ENCODE measurements around the gene HSH2D.
A peak's percentile ranks its signal among the peaks of the same experiment; 100 is the strongest.

The HSH2D gene

DNA sequence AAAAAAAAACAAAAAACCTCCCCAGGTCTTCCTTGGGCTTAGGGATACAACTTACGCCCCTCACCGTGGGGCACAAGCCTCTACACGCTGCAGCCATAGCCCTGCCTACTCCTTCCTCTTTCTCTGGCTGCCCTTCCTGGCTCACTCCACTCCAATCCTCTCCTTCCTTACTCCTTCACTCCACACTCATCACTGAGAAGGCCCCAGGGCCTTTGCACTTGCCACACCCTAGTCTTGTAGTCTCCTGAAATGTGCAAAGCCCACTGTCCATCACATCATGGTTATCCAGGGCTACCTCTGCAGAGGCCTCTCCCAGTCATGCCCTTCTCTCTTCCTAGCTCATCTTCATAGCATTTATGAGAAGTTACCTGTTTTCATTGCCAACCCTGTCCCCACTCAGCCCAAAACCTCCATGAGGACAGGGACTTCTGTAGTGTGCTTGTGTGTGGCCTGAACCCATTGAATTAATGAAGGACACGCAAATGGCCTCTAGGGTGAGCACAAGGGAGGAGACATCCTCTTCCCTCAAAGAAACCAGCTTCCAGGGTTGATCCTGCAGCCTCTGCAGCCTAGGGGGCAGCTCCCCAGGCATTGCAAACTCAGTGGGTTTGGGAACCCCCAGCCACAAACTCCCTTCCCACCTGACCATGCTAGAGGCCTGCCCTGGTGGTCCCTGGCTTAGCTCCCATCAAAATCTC is 7.9 kb upstream of the HSH2D start:
- no peaks in the 10 kb centered on the region for H3K27me3 ChIP-seq (ENCODE audit: insufficient read depth, poor library complexity, severe bottlenecking)
- DNase-seq (ENCODE audit: low spot score), result no peak
- H3K4me3 ChIP-seq (ENCODE audit: severe bottlenecking), result no peak overlapping the region
- TF ChIP-seq, protein P1, sequence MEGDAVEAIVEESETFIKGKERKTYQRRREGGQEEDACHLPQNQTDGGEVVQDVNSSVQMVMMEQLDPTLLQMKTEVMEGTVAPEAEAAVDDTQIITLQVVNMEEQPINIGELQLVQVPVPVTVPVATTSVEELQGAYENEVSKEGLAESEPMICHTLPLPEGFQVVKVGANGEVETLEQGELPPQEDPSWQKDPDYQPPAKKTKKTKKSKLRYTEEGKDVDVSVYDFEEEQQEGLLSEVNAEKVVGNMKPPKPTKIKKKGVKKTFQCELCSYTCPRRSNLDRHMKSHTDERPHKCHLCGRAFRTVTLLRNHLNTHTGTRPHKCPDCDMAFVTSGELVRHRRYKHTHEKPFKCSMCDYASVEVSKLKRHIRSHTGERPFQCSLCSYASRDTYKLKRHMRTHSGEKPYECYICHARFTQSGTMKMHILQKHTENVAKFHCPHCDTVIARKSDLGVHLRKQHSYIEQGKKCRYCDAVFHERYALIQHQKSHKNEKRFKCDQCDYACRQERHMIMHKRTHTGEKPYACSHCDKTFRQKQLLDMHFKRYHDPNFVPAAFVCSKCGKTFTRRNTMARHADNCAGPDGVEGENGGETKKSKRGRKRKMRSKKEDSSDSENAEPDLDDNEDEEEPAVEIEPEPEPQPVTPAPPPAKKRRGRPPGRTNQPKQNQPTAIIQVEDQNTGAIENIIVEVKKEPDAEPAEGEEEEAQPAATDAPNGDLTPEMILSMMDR (IDR thresholded peaks at IDR 0.05; ENCODE audit: poor library complexity, severe bottlenecking), result no peak
- H3K4me1 ChIP-seq (ENCODE audit: insufficient read depth, poor library complexity, severe bottlenecking), result no peaks in the 10 kb centered on the region
- ATAC-seq (ENCODE audit: low read depth), result no peak
- H3K36me3 ChIP-seq (ENCODE audit: low read depth), result peaks cover 27% of the 10 kb centered on the region
- H3K9me3 ChIP-seq (ENCODE audit: severe bottlenecking), result no peaks in the 10 kb centered on the region
- no peak overlapping the region for H3K27ac ChIP-seq (ENCODE audit: poor library complexity, severe bottlenecking)

DNA sequence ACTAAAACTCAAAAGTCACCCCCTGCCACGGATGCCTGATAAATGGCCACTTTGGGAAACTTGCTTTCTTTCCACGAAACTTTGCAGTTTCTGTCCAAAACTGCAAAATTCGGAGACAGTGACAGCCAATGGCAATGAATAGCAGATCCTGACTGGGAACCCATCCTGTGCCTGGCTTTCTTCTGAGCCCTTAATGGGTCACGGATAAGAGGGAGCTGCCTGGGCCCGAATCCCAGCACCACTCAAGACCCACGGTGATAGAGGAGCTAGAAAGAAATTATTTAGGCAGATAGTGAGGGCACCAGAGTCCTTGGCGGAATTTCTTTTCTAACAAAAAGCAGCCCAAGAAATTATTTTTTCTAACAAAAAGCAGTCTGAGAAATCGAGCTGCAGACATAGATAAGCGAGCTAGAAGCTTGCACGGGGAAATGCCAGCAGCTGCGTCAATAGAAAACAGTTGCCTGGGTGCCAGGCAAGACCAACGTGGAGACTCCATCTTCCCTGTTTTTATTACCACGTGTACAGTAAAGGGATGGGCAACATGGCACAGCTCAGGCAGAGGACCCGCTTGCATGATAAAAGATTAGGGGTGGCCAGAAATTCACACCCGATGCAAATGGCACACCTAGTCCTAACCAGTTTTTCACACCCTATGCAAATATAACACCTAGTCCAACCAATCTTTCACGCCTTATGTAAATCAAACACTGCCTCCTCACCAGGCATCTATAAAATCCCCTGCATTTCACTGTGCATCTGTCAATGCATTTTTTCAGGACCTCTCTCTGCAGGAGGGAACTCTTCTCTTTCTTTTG is 7.1 kb upstream of the HSH2D start:
- H3K4me1 ChIP-seq (ENCODE audit: insufficient read depth, poor library complexity, severe bottlenecking), result no peaks in the 10 kb centered on the region
- DNase-seq (ENCODE audit: low spot score) (no peak), ATAC-seq (ENCODE audit: low read depth) (peak; percentile 10; the same call in 1 of the 3 replicates)
- no peak overlapping the region for H3K4me3 ChIP-seq (ENCODE audit: severe bottlenecking)
- no peaks in the 10 kb centered on the region for H3K9me3 ChIP-seq (ENCODE audit: severe bottlenecking)
- H3K27ac ChIP-seq (ENCODE audit: poor library complexity, severe bottlenecking), result no peak overlapping the region
- TF ChIP-seq, protein P1 (IDR thresholded peaks at IDR 0.05; ENCODE audit: poor library complexity, severe bottlenecking), result no peak
- peaks cover 19% of the 10 kb centered on the region for H3K36me3 ChIP-seq (ENCODE audit: low read depth)
- no peaks in the 10 kb centered on the region for H3K27me3 ChIP-seq (ENCODE audit: insufficient read depth, poor library complexity, severe bottlenecking)

DNA sequence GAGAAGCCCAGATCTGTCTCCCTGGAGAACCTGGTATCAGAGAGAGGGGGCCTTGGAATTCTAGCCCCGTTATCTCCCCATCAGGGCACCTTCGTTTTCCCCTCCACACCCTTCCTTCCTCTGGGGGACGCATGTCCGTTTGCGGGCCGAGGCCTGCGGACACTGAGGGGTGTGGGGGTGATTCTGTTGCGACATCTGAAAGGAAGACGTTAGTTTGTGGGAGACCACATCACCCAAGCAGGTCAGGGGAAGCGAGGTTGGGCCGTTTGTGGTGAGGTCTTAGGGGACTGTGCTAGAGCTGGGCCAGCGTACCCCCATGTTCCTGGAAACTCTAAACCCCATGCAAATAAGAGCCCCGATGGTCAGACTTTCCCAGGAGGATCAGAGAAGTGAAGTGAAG is 3.7 kb upstream of the HSH2D start:
- Histone ChIP-seq H3K4me3 (ENCODE audit: severe bottlenecking) (no peak overlapping the region), H3K27ac (ENCODE audit: poor library complexity, severe bottlenecking) (no peak overlapping the region), H3K36me3 (ENCODE audit: low read depth) (no peaks in the 10 kb centered on the region), H3K9me3 (ENCODE audit: severe bottlenecking) (no peaks in the 10 kb centered on the region), H3K4me1 (ENCODE audit: insufficient read depth, poor library complexity, severe bottlenecking) (peaks cover 9% of the 10 kb centered on the region), H3K27me3 (ENCODE audit: insufficient read depth, poor library complexity, severe bottlenecking) (no peaks in the 10 kb centered on the region)
- TF ChIP-seq, protein P1 (IDR thresholded peaks at IDR 0.05; ENCODE audit: poor library complexity, severe bottlenecking), result no peak
- no peak for ATAC-seq (ENCODE audit: low read depth)
- no peak for DNase-seq (ENCODE audit: low spot score)

DNA sequence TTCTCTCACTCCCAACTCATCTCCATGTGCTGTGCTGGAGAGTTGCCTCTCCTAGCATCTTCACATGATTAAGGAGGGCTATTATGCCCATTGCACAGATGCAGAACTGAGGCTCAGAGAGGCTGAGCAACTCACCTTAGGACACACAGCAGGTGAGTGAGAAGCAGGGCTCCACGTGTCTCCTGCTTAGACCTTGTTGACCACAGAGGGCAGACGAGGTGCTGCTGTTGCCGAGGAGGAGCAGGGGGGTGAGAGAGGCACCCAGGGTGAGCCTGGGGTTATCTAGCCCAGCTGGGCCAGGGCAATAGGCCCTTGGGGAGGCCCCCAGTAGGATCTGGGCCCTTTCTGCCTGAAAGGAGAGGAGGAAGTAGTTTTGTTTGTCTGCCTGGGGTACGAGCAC is 2.4 kb upstream of the HSH2D start:
- H3K27ac ChIP-seq (ENCODE audit: poor library complexity, severe bottlenecking), result no peak overlapping the region
- H3K27me3 ChIP-seq (ENCODE audit: insufficient read depth, poor library complexity, severe bottlenecking), result no peaks in the 10 kb centered on the region
- no peaks in the 10 kb centered on the region for H3K36me3 ChIP-seq (ENCODE audit: low read depth)
- no peaks in the 10 kb centered on the region for H3K9me3 ChIP-seq (ENCODE audit: severe bottlenecking)
- DNase-seq (ENCODE audit: low spot score) (no peak), ATAC-seq (ENCODE audit: low read depth) (no peak)
- H3K4me1 ChIP-seq (ENCODE audit: insufficient read depth, poor library complexity, severe bottlenecking), result peaks cover 9% of the 10 kb centered on the region
- H3K4me3 ChIP-seq (ENCODE audit: severe bottlenecking), result no peak overlapping the region
- TF ChIP-seq, protein P1 (IDR thresholded peaks at IDR 0.05; ENCODE audit: poor library complexity, severe bottlenecking), result no peak
